ENCODE measurements around the gene OR10G4. TPM values are rescaled to one million over a fixed set of nuclear protein-coding genes. Genes with fewer than 3 reads are reported as not detected.

OR10G4 gene
- polyA plus RNA-seq (not detected in 3 replicates), polyA minus RNA-seq (not detected in 3 replicates)
- polyA plus RNA-seq (2011; ENCODE audit: low read depth) = not detected
- not detected in 2 replicates for polyA plus RNA-seq (2011; cell fraction: cytosol; rRNA removed)
- not detected in 2 replicates for polyA plus RNA-seq (2011; cell fraction: nucleus; rRNA removed)
- not detected in 2 replicates for polyA plus RNA-seq (2012; ENCODE audit: low replicate concordance)
- not detected for polyA minus RNA-seq (2011; cell fraction: cytosol; rRNA and poly(A)+ RNA removed)
- polyA minus RNA-seq (2011; cell fraction: nucleus; rRNA and poly(A)+ RNA removed) = not detected in 2 replicates

- dilution Hi-C loops (cut with MboI; ENCODE audit: extremely low pct_ligation_motif_present, low sequenced_read_pairs) = no loop called here
- FAIRE-seq = no peak
- no peak within 1 kb of the TSS for H2AFZ ChIP-seq (ENCODE audit: control insufficient read depth, low read length)
Observed at GRCh38 chr11:124012697-124013096, at the start of gene OR10G4. Gene OR10G4, plus strand, starts transcription at chr11:124012997. Its CDS starts 2,578 bp downstream, at chr11:124015575.

GRCh38 chr11:123973816-123974215 lies 39.0 kb upstream of the OR10G4 start:
- dilution Hi-C loops (cut with MboI; ENCODE audit: extremely low pct_ligation_motif_present, low sequenced_read_pairs) = no loop called here
- peak; percentile 79 for FAIRE-seq

More at GRCh38 chr11:124012697-124013096, at the start of gene OR10G4:
- DNase-seq (ENCODE audit: low read depth, low spot score) = no peak
- no peak for TF ChIP-seq CTCF (optimal IDR thresholded peaks at IDR 0.05 in 1 of 3, IDR thresholded peaks at IDR 0.05 in 1 of 3, conservative IDR thresholded peaks at IDR 0.05 in 1 of 3; ENCODE audit: extremely low read depth in 1 of 3, insufficient read depth in 2 of 3, low read length in 3 of 3)
- TF ChIP-seq EZH2 (IDR thresholded peaks at IDR 0.05; ENCODE audit: low read length) = no peak
- no peaks in the 10 kb centered on the region for H3K79me2 ChIP-seq (ENCODE audit: control insufficient read depth, insufficient read depth, low read length)
- no peak within 1 kb of the TSS for H3K27ac ChIP-seq (ENCODE audit: control insufficient read depth, insufficient read depth, low read length)
- H3K36me3 ChIP-seq (ENCODE audit: control insufficient read depth in 2 of 2, extremely low read depth in 1 of 2, insufficient read depth in 2 of 2, low read length in 2 of 2) = no peaks in the 10 kb centered on the region
- H4K20me1 ChIP-seq (ENCODE audit: control insufficient read depth, extremely low read depth, insufficient read depth, low read length) = no peaks in the 10 kb centered on the region
- H3K4me1 ChIP-seq (ENCODE audit: control insufficient read depth, extremely low read depth, insufficient read depth, low read length) = no peaks in the 10 kb centered on the region
- H3K9me1 ChIP-seq (ENCODE audit: control insufficient read depth, extremely low read depth, insufficient read depth, low read length) = no peaks in the 10 kb centered on the region
- no peak within 1 kb of the TSS for H3K4me3 ChIP-seq (ENCODE audit: control insufficient read depth in 2 of 3, extremely low read depth in 1 of 3, insufficient read depth in 2 of 3, low read depth in 1 of 3, low read length in 3 of 3)
- H3K27me3 ChIP-seq (ENCODE audit: control insufficient read depth, extremely low read depth, insufficient read depth, low read length) = no peaks in the 10 kb centered on the region
- H3K9ac ChIP-seq (ENCODE audit: control insufficient read depth, extremely low read depth, insufficient read depth, low read length) = no peak within 1 kb of the TSS
- H3K9me3 ChIP-seq (ENCODE audit: control insufficient read depth, low read depth, low read length) = no peaks in the 10 kb centered on the region
- H3K4me2 ChIP-seq (ENCODE audit: control insufficient read depth, extremely low read depth, insufficient read depth, low read depth, low read length) = no peak within 1 kb of the TSS

More at GRCh38 chr11:123973816-123974215, 39.0 kb upstream of the OR10G4 start:
- H3K79me2 ChIP-seq (ENCODE audit: control insufficient read depth, insufficient read depth, low read length) = no peaks in the 10 kb centered on the region
- H4K20me1 ChIP-seq (ENCODE audit: control insufficient read depth, extremely low read depth, insufficient read depth, low read length) = no peaks in the 10 kb centered on the region
- no peak overlapping the region for H2AFZ ChIP-seq (ENCODE audit: control insufficient read depth, low read length)
- TF ChIP-seq CTCF (optimal IDR thresholded peaks at IDR 0.05 in 1 of 3, IDR thresholded peaks at IDR 0.05 in 1 of 3, conservative IDR thresholded peaks at IDR 0.05 in 1 of 3; ENCODE audit: extremely low read depth in 1 of 3, insufficient read depth in 2 of 3, low read length in 3 of 3) (no peak), EZH2 (IDR thresholded peaks at IDR 0.05; ENCODE audit: low read length) (no peak)
- no peaks in the 10 kb centered on the region for H3K9me3 ChIP-seq (ENCODE audit: control insufficient read depth, low read depth, low read length)
- peak; percentile 78 for DNase-seq (ENCODE audit: low read depth, low spot score)
- no peak overlapping the region for H3K9ac ChIP-seq (ENCODE audit: control insufficient read depth, extremely low read depth, insufficient read depth, low read length)
- H3K4me2 ChIP-seq (ENCODE audit: control insufficient read depth, extremely low read depth, insufficient read depth, low read depth, low read length) = peak overlapping the region; percentile 30
- peak overlapping the region; percentile 81 for H3K27ac ChIP-seq (ENCODE audit: control insufficient read depth, insufficient read depth, low read length)
- H3K9me1 ChIP-seq (ENCODE audit: control insufficient read depth, extremely low read depth, insufficient read depth, low read length) = no peaks in the 10 kb centered on the region
- peaks cover 31% of the 10 kb centered on the region for H3K4me1 ChIP-seq (ENCODE audit: control insufficient read depth, extremely low read depth, insufficient read depth, low read length)
- H3K4me3 ChIP-seq (ENCODE audit: control insufficient read depth in 2 of 3, extremely low read depth in 1 of 3, insufficient read depth in 2 of 3, low read depth in 1 of 3, low read length in 3 of 3) = no peak overlapping the region
- H3K36me3 ChIP-seq (ENCODE audit: control insufficient read depth in 2 of 2, extremely low read depth in 1 of 2, insufficient read depth in 2 of 2, low read length in 2 of 2) = no peaks in the 10 kb centered on the region
- H3K27me3 ChIP-seq (ENCODE audit: control insufficient read depth, extremely low read depth, insufficient read depth, low read length) = no peaks in the 10 kb centered on the region
